HUES6 (cell line): Measurements from ENCODE around the gene LSMEM2.

Experiments
- H3K27ac ChIP-seq: 2 replicates; pipeline ENCODE4 v1.7.0; 2013; ENCODE audit warnings: low read depth, mild to moderate bottlenecking, low read length, inconsistent platforms
- H3K27me3 ChIP-seq: 2 replicates; pipeline ENCODE4 v1.6.1; 2013; ENCODE audit warnings: low read length; ENCODE audit not compliant: control insufficient read depth, insufficient read depth
- H3K36me3 ChIP-seq: 2 replicates; pipeline ENCODE4 v1.6.1; 2013; ENCODE audit warnings: low read length; ENCODE audit not compliant: control insufficient read depth, insufficient read depth
- H3K4me1 ChIP-seq: 2 replicates; pipeline ENCODE4 v1.6.1; 2013; ENCODE audit warnings: low read length; ENCODE audit not compliant: control insufficient read depth, insufficient read depth
- H3K4me3 ChIP-seq: 2 replicates; pipeline ENCODE4 v1.5.1; 2013; ENCODE audit warnings: low read depth, low read length
- H3K9ac ChIP-seq: one replicate; pipeline ENCODE4 v1.6.1; 2013; ENCODE audit warnings: mild to moderate bottlenecking, low read length
- H3K9me3 ChIP-seq: 2 replicates; pipeline ENCODE4 v1.6.1; 2013; ENCODE audit warnings: low read depth, low read length; ENCODE audit not compliant: control insufficient read depth, insufficient read depth

The LSMEM2 gene

DNA sequence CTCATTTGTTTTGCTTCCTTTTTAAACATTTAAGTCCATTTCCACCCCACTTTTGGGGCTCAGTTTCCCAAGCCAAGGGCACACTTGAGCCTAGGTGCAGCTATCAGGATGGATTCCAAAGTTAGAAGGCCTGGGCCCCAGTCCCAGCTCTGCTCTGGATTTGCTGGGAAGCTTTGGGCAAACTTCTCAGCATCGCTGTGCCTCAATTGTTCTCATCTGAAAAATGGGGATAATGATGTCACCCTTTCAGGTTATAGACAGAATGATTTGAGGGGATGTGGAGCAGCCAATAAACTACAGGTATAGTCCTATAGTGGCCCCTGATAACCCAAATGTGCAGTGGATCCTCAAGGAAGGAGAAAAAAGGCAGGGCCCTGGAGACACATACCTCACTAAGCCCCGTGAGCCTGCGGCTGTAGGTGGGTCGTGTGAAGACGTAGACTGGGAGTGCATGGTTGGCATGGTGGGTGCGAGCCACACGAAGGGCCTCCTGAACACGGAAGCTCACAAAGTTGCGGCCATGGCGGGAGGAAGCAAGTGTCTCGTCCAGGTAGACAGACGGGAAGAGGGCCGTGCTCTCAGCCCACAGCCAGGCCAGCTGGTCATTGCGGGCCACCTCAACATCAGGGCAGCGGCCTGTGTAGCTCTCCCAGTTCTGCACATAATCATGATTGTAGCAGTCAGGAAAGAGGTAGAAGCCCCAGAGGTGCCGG lies 40.5 kb downstream of the LSMEM2 start:
- H3K36me3 ChIP-seq = peaks cover 46% of the 10 kb centered on the region
- peak overlapping the region; percentile 76; the same call in 1 of the 2 replicates for H3K4me3 ChIP-seq
- peaks cover 36% of the 10 kb centered on the region for H3K4me1 ChIP-seq
- H3K27me3 ChIP-seq = no peaks in the 10 kb centered on the region
- H3K27ac ChIP-seq = no peak overlapping the region
- H3K9ac ChIP-seq = no peak overlapping the region
- H3K9me3 ChIP-seq = no peaks in the 10 kb centered on the region

DNA sequence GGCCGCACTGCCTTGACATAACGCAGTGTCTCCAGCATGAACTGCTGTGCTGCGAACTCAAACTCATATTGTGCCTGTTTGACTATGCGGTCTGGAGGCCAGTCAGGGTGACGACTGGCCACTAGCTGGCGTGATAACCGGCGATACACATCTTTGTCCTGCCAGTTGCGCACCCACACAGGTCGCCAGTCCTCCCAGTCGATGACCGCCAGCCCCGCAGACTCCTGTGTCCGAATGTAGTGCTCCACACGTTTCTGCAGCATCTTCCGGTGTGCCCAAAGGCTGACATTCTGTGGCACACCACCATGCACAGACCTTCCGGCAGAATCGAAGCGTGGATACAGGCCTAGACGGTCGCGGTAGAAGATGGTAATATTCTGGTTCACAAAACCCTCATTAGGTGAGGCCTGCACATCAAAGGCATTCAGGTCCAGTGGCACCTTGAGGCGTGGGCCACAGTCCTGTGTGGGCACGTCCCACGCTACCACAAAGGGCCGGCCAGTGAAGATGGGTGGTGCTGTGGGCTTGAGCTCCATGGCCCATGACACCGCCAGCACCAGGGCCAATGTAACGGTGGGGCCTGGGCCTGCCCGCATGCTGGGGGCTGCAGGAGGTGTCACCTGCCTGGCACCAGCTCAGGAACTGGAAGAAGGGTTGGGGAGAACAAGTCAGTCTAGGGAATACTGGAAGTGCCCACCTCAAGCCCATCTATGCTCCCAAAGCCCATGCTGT lies 41.2 kb downstream of the LSMEM2 start:
- no peak overlapping the region for H3K27ac ChIP-seq
- peak overlapping the region; percentile 76 for H3K4me3 ChIP-seq
- H3K9me3 ChIP-seq = no peaks in the 10 kb centered on the region
- no peaks in the 10 kb centered on the region for H3K27me3 ChIP-seq
- peaks cover 45% of the 10 kb centered on the region for H3K36me3 ChIP-seq
- H3K4me1 ChIP-seq = peaks cover 38% of the 10 kb centered on the region
- peak overlapping the region; percentile 100 for H3K9ac ChIP-seq

DNA sequence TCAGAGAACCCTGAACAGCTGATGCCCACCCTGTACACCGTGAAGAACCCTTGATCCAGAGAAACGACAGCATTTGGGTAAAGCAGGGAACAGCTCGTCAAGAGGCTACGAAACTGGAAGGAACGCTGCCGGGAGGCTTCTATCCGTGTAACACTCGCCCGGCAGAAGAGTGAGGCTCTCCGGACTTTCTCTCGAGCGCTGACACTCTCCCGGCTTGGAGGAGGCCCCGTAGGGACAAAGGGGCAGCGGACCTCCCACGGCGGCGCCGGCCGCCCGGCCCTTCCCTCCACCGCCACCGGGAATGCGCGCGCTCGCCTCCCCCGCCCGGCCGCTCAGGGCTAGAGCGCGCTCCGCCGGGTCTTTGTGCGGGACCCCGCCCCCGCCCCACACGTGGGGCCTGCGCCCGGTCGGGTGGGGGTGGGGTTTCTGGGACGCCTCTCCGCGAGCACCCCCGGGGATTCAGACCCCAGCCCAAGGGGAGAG lies 42.0 kb downstream of the LSMEM2 start:
- Histone ChIP-seq H3K9me3 (no peaks in the 10 kb centered on the region), H3K27me3 (no peaks in the 10 kb centered on the region), H3K4me3 (peak overlapping the region; percentile 76), H3K27ac (peak overlapping the region; percentile 100), H3K36me3 (peaks cover 45% of the 10 kb centered on the region), H3K9ac (peak overlapping the region; percentile 100), H3K4me1 (peaks cover 38% of the 10 kb centered on the region)

DNA sequence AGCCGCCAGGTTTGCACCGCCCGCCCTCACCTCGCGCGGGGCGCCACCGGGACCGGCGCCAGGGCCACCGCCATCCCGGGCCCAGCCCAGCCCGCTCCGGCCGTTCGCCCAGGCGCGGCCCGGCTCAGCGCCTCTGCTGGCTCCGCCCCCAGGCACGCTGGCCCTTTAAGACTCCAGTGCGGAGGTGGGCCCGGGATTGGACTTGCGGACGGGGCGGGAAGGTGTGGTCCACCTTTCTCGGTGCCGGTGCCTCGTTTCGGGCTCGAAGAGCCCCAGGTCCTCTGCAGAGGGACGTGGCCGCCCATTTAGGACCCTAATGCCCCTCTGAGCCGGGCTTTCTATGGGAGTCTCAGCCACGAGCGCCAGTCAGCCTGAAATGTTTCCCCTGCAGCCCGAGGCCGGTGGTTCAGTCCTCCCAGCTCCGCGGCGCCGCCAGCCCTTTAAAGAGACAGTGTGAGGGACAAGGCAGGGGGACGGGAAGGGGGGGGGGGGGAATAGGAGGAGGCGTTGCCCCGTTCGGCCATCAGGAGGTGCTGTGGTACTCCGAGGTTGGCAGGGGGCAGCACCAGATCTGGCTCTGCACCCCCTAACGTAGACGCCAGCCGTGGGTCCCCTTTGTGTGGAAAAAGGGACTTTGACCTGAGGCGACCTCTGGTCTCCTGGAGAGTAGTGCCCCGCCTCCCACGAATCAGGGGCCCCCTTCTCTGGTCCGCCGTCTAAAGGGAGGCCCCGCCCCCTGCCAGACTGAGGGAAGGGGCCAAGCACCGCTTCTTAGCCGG lies 42.6 kb downstream of the LSMEM2 start:
- Histone ChIP-seq H3K9ac (peak overlapping the region; percentile 100), H3K27me3 (no peaks in the 10 kb centered on the region), H3K9me3 (no peaks in the 10 kb centered on the region), H3K27ac (peak overlapping the region; percentile 100), H3K4me3 (peak overlapping the region; percentile 76), H3K4me1 (peaks cover 37% of the 10 kb centered on the region), H3K36me3 (peaks cover 45% of the 10 kb centered on the region)

DNA sequence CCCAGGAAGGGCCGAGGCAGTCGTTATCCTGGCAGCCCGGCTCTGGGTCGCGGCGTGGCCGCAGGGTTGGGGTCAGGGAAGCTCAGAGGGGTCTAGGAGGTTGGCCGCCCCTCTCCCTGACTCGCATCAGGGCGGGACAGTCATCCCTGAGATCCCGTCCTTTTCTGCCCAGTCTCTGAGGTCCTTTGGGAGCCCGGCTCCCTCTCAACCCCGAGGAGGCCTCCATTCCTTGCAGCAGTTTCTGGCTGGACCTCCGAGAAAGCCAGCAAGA lies 43.2 kb downstream of the LSMEM2 start:
- peak overlapping the region; percentile 100 for H3K27ac ChIP-seq
- peak overlapping the region; percentile 76 for H3K4me3 ChIP-seq
- H3K9ac ChIP-seq = peak overlapping the region; percentile 100
- peaks cover 41% of the 10 kb centered on the region for H3K36me3 ChIP-seq
- H3K27me3 ChIP-seq = no peaks in the 10 kb centered on the region
- H3K4me1 ChIP-seq = peaks cover 32% of the 10 kb centered on the region
- H3K9me3 ChIP-seq = no peaks in the 10 kb centered on the region

DNA sequence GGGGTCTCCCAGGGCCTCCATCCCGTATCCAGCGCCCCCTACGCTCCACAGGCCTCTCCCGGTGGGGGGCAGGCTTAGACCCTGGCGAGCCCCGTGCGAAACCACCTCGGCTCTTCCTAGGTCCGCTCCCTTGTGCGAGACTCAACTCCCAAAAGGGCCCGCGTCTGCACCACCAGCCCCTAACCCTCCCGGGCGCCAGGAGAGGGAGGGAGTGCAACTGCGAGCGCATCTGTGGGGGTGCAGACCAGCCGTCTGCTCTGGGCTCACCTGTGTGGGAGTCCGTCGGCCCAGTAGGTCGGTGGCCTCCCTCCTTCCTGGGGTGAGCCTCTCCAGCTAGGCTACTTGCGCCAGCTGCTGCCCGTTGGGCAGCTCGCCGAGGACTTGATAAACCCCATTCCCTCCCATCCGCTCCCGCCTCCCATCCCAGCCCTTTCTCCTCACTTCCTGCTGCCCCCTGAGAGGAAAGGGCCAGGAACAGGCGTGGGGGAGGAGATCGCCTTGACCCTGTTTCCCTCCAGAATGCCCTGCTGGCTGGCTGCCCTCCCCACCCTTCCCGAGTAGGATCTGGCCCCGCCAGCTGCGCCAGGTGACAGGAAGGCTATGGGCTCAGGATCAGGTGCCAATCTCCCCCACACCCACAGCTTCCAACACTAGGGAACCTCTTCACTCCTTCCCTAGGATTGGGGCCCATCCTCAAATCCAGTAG lies 43.7 kb downstream of the LSMEM2 start, which contains the start of gene HYAL2:
TSS of gene HYAL2 (minus strand) at position 360 of the 706 bp plus-strand sequence. CDS start 2,256 bp downstream, outside the sequence.
- no peaks in the 10 kb centered on the region for H3K9me3 ChIP-seq
- peaks cover 36% of the 10 kb centered on the region for H3K36me3 ChIP-seq
- H3K9ac ChIP-seq = peak within 1 kb of the TSS; percentile 100
- peak within 1 kb of the TSS; percentile 76 for H3K4me3 ChIP-seq
- peak within 1 kb of the TSS; percentile 100 for H3K27ac ChIP-seq
- H3K4me1 ChIP-seq = peaks cover 32% of the 10 kb centered on the region
- H3K27me3 ChIP-seq = no peaks in the 10 kb centered on the region

DNA sequence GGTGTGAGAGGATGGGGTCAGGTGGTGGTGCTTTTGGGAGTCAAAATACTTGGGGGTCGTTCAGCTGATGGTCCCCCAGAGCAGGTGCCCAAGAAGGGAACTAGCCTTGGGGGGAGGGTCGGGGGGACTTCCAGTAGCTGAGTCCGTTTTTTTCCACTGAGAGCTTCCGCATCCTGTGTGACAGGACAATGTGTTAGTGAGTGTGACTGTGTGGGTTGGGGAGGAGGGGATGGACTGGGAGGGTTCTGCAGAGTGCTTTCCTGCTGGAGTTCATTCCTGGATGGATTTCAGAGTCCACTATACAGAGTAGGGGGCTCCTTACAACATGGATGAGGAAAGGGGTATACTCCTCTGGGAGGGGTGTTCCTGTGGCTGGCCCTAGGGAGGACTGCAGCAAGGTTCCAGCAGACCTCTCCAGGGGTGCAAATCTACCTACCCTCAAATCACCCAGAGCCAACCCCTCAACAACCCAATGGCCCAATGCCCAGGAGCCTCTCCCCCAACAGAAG lies 44.3 kb downstream of the LSMEM2 start:
- Histone ChIP-seq H3K9me3 (no peaks in the 10 kb centered on the region), H3K27ac (no peak overlapping the region), H3K27me3 (no peaks in the 10 kb centered on the region), H3K4me1 (peaks cover 32% of the 10 kb centered on the region), H3K9ac (peak overlapping the region; percentile 100), H3K36me3 (peaks cover 32% of the 10 kb centered on the region), H3K4me3 (peak overlapping the region; percentile 76)

DNA sequence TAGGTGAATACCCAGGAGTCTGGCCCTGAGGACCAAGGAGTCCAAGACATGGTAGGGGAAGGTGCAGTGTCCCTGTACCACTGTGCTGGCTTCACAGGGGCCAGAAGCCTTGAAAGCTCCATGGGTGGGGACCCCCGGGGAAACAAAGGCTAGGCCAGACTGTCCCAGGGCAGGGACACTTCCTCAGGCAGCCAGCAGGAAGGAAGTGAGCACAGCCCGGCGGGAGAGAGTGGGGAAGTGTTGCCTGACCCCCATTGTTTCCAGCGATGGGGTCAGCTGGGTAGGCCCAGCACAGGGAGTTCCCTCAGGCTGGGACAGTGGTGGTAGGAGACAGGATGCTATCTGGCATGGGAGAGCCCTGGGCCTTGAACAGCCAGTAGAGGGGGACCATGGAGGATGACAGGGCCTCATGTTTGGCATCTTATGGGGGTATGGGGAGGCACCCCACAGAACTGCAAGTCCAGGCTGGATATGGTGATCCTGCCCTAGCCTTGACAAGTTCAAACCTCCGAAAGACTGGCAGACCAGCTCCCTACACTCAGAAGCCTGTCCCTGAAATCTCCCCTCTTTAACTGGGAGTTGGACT lies 44.8 kb downstream of the LSMEM2 start:
- Histone ChIP-seq H3K4me1 (peaks cover 32% of the 10 kb centered on the region), H3K27me3 (no peaks in the 10 kb centered on the region), H3K4me3 (no peak overlapping the region), H3K27ac (no peak overlapping the region), H3K36me3 (peaks cover 26% of the 10 kb centered on the region), H3K9ac (no peak overlapping the region), H3K9me3 (no peaks in the 10 kb centered on the region)

DNA sequence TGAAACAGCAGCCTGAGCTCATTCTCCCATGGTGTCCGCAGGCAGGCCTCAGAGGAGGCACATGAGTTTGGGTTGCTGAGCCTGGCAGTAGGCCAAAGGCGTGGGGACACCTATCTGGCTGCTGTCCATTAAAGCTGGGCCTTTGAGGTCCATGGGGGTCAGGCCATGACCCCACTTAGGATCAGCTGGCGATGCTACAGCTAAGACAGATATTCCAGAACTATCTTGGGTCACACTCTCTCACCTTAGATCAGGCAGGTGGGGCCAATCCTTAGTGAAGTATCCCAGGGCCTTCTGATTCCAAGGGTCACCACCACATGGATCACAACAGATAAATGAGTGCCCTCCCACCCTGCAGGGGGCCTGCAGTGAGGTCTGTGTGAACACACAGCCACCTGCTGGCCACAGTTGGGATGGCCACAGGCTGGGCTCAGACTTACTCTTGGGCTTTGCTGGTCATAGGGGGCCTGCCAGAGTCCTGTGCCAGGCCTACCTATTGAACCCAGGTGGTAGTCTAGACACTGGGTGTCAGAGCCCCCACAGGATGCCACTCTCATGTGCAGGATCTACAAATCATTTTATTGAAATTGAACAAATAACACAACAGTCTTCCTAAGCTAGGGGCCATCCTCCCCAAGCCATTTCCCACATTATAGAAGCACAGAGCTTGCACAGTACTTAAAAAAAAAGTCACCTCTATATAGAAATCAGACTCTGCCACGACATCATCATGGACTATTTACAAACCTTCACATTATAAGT lies 45.6 kb downstream of the LSMEM2 start:
- peaks cover 31% of the 10 kb centered on the region for H3K4me1 ChIP-seq
- peaks cover 21% of the 10 kb centered on the region for H3K36me3 ChIP-seq
- no peak overlapping the region for H3K27ac ChIP-seq
- no peak overlapping the region for H3K4me3 ChIP-seq
- no peak overlapping the region for H3K9ac ChIP-seq
- no peaks in the 10 kb centered on the region for H3K9me3 ChIP-seq
- no peaks in the 10 kb centered on the region for H3K27me3 ChIP-seq

DNA sequence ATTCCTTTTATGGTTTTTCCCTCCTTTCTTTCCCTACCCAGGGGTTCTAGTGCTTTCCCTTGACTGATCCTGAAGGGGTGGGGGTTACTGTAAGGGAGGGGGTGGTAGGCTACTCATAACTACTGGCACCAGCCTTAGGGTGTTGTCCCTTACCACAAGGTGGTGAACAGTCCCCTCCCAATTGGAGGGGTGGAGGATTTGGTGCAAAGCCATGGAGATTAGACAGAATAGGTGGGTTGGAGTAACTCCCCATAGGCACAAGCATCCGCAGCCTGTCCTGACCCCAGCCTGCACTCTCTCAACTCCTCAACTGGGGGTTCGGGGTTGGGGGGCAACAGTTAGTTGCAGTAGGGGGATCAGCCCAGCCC lies 46.2 kb downstream of the LSMEM2 start:
- H3K9me3 ChIP-seq = no peaks in the 10 kb centered on the region
- no peaks in the 10 kb centered on the region for H3K27me3 ChIP-seq
- peaks cover 21% of the 10 kb centered on the region for H3K36me3 ChIP-seq
- H3K4me3 ChIP-seq = no peak overlapping the region
- no peak overlapping the region for H3K27ac ChIP-seq
- H3K9ac ChIP-seq = no peak overlapping the region
- peaks cover 25% of the 10 kb centered on the region for H3K4me1 ChIP-seq
